GM21529 (cell line): Measurements from ENCODE around the gene LLGL2.
A peak's percentile ranks its signal among the peaks of the same experiment; 100 is the strongest.
"Not testable (repeated sequence)": the region's sequence is repeated elsewhere in the genome, so short reads cannot be mapped to it uniquely, and the experiment has no call there.

ENCODE experiments used
- ATAC-seq: cut with Tn5 transposase; IDR thresholded peaks from one replicate; pipeline ENCODE4 v1.9.1; 2021; ENCODE audit not compliant: unreplicated experiment

LLGL2 gene

GRCh38 chr17:75520413-75520812 lies 5.1 kb upstream of the LLGL2 start:
- ATAC-seq = not testable (repeated sequence)

- ATAC-seq = no peak
These were observed 4.2 kb upstream of the LLGL2 start for GRCh38 chr17:75521290-75521689.

GRCh38 chr17:75521951-75522727 lies 3.4 kb upstream of the LLGL2 start:
- ATAC-seq = no peak

GRCh38 chr17:75523647-75524046 lies 1.9 kb upstream of the LLGL2 start:
- no peak for ATAC-seq

- no peak for ATAC-seq
These were observed 1.1 kb upstream of the LLGL2 start for GRCh38 chr17:75524269-75524969.

GRCh38 chr17:75525806-75526554 lies 483 bp downstream of the LLGL2 start:
- ATAC-seq = peak; percentile 32

- no peak for ATAC-seq
These were observed 1.2 kb downstream of the LLGL2 start for GRCh38 chr17:75526555-75527270.

- no peak for ATAC-seq
These were observed 5.6 kb downstream of the LLGL2 start for GRCh38 chr17:75530837-75531720.

GRCh38 chr17:75531721-75532072 lies 6.2 kb downstream of the LLGL2 start:
- no peak for ATAC-seq

- no peak for ATAC-seq
These were observed 9.6 kb downstream of the LLGL2 start for GRCh38 chr17:75535119-75535537.

- ATAC-seq = no peak
These were observed 10.4 kb downstream of the LLGL2 start for GRCh38 chr17:75535871-75536270.

- ATAC-seq = no peak
These were observed 10.9 kb downstream of the LLGL2 start for GRCh38 chr17:75536366-75536765.

- no peak for ATAC-seq
These were observed 14.7 kb downstream of the LLGL2 start for GRCh38 chr17:75539967-75540729.

GRCh38 chr17:75540923-75541503 lies 15.5 kb downstream of the LLGL2 start:
- no peak for ATAC-seq

- ATAC-seq = no peak
These were observed 16.7 kb downstream of the LLGL2 start for GRCh38 chr17:75542229-75542628.

- ATAC-seq = no peak
These were observed 17.3 kb downstream of the LLGL2 start for GRCh38 chr17:75542728-75543336.

GRCh38 chr17:75544250-75544649 lies 18.8 kb downstream of the LLGL2 start:
- no peak for ATAC-seq

GRCh38 chr17:75546181-75546580 lies 20.7 kb downstream of the LLGL2 start:
- no peak for ATAC-seq

- no peak for ATAC-seq
These were observed 21.6 kb downstream of the LLGL2 start for GRCh38 chr17:75547091-75547490.
